ENCODE results near the gene PRSS50.

DNA sequence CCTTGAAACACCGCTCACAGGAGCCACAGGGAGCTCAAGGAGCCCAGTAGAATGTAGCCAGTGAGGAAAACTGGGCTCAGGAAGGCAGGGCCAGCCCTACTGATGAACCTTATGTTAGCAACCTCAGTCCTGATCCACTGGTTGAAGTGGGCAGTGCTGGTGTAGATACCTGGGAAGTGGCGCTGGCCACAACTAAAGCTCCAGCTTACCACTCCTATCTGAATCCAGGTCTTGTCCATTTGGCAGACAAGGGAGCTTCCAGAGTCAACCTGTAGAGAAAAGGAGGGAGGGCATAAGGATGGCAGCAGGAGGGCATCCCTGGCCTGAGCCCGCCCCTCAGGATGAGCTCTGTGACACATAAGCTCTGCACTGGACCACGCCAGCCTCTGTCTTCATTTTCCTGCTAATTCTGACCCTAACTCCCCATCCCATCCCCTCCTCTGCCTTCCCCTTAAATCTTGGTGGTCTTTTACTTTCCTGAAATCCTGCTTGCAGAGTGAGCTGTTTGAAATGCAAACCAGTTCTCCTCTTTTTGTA, 2.1 kb upstream of the PRSS50 start:
- TF ChIP-seq, protein P1, sequence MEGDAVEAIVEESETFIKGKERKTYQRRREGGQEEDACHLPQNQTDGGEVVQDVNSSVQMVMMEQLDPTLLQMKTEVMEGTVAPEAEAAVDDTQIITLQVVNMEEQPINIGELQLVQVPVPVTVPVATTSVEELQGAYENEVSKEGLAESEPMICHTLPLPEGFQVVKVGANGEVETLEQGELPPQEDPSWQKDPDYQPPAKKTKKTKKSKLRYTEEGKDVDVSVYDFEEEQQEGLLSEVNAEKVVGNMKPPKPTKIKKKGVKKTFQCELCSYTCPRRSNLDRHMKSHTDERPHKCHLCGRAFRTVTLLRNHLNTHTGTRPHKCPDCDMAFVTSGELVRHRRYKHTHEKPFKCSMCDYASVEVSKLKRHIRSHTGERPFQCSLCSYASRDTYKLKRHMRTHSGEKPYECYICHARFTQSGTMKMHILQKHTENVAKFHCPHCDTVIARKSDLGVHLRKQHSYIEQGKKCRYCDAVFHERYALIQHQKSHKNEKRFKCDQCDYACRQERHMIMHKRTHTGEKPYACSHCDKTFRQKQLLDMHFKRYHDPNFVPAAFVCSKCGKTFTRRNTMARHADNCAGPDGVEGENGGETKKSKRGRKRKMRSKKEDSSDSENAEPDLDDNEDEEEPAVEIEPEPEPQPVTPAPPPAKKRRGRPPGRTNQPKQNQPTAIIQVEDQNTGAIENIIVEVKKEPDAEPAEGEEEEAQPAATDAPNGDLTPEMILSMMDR (IDR thresholded peaks at IDR 0.05), result no peak
- no peak for TF ChIP-seq POLR2A (IDR thresholded peaks at IDR 0.05)

Measured in right lobe of liver (tissue), 4 donors.